ENCODE data around the gene FCHO1.

Gene FCHO1

DNA sequence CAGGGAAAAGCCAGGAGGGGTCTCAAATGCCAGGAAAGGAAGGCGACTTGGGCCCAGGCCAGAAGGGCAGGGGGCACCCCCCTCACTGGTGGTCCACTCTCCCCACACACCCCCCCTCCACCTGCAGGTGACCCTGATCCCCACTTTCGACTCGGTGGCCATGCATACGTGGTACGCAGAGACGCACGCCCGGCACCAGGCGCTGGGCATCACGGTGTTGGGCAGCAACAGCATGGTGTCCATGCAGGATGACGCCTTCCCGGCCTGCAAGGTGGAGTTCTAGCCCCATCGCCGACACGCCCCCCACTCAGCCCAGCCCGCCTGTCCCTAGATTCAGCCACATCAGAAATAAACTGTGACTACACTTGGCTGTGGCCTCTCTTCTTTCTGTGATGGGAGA lies 17.1 kb upstream of the FCHO1 start:
- no peak for DNase-seq

DNA sequence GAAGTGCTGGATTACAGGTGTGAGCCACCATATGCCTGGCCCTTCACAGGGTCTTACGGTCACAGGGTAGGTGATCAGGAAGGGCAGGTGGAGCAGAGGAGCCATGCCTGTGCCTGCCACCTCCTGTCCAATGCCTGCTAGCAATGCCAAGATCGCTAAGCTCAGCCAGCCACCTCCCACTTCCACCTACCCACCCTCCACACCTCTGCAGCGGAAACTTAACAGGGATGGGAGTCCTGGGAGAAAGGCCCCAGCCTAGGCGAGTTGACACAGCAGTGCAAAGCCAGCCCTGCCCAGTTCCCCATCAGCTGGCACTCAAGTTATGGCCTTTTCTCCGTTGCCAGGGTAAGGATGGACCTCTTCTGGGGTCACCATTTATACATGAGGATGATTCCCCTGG lies 15.9 kb upstream of the FCHO1 start:
- no peak for DNase-seq

- DNase-seq: no peak
Measured at GRCh38 chr19:17737690-17738153, 13.6 kb upstream of the FCHO1 start.

DNA sequence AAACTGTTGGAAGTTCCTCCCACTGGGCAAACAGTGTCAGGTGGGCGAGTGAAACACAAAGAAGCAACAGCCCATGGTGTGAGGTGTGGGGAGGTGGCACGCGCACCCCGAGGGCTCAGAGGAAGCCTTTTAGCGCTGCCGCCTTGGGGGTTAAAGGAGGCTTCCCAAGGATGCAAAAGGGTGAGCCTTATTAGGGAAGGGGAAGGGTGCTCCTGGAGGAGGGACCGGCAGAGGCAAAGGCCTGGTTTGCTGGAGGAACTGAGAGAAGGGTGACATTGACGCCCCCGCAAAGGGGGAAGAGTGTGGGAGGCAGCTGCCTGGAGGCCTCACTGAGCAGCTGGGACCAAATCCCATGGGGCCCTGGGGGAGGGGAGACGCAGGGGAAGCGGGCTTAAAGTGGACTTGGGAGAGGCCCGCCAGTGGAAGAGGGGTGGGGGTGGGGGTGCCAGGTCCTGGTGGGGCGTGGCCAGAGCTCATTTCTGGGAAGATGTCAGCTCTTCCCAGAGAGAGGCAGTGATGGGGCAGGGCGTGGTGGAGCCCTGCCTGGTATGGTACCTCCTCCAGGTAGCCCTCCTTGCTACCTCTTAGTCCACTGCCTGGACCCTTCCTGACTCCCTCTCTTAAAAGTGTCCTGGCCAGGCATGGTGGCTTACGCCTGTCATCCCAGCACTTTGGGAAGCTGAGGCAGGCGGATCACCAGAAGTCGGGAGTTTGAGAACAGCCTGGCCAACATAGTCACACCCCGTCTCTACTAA lies 12.0 kb upstream of the FCHO1 start:
- DNase-seq: no peak

GRCh38 chr19:17741456-17741855 lies 9.8 kb upstream of the FCHO1 start:
- DNase-seq: no peak

GRCh38 chr19:17743874-17744580 lies 7.2 kb upstream of the FCHO1 start:
- DNase-seq: no peak

GRCh38 chr19:17747205-17748098 lies 3.8 kb upstream of the FCHO1 start:
- DNase-seq: peak; percentile 93

- no peak for DNase-seq
Measured at GRCh38 chr19:17748884-17749638, 2.2 kb upstream of the FCHO1 start.

DNA sequence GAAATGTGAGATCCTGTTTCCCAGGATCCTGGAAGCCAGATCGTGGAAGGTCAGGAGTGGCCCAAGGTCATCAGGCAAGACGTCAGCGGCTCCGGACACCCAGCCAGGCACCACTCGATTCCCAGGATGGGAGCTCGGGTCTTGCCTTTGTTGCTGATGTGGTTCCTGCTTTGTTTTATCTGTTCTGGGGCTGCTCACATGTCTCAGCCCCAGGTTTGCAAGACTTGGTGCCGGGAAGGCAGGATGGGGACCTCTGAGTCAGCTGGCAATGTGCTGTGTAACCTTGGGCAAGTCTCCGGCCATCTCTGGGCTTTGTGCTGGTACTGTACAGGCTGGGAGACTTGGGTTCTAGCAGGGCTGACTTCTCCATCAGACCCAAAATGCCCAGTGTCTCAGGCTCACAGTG lies 1.4 kb upstream of the FCHO1 start:
- no peak for DNase-seq

GRCh38 chr19:17751912-17752273 lies 616 bp downstream of the FCHO1 start:
- no peak for DNase-seq

- DNase-seq: no peak
Measured at GRCh38 chr19:17752865-17753639, 1.8 kb downstream of the FCHO1 start.

DNA sequence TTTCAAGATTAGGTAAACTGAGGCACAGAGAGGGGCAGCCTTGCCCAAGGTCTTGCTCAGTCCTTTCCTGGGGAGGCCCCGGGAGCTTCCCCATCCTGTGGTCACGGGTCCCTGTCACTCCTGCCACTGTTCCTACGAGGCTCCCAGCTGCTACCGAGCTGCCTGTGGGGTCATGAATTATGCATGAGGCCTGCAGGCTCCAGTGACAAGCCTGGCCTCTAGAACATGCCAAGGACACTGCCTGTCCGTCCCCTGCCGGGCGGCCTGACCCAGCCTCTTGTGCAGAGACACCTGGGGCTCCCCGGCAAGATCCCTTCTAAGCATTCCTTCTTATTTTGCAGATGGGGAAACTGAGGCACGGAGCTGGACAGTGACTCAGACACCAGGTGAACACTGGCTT lies 2.7 kb downstream of the FCHO1 start:
- no peak for DNase-seq

DNA sequence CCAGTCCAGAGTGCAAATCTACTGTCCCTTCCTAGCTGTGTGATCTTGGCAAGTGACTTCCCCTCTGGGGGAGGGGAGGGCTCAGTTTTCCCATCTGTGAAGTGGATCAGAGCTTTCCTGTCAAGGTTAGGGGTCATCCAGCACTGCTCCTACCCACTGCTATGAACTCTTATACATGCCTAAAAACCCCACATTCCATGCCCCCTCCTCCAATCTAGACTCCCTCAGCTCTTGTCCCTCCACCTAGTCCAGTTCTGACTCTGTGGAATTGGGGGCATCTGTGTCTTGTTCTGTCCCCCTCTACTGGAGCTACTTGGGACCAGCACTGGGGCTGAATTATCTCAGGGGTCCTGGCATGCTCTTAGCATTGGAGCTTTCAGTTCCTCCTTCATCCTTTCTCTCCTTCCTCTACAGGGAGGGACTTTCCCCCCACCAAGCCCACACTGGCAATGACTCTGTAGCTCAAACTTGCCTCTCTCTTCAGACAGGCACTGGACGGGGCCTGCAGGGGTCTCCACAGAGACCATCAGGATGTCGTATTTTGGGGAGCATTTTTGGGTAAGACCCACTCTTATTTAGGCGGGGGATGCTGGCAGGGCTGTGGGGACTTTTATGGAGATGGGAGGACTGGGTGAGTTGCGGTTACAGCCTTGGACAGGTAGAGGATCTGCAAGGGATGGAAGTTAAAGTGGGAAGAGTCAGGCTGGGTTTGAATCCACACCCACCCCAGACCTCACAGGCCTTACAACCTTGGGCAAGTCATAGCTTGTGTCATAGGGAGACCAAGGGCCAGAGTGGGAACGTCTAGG lies 3.6 kb downstream of the FCHO1 start:
- no peak for DNase-seq

GRCh38 chr19:17755443-17755890 lies 4.2 kb downstream of the FCHO1 start:
- DNase-seq: no peak

- no peak for DNase-seq
Measured at GRCh38 chr19:17755977-17756670, 4.8 kb downstream of the FCHO1 start.

GRCh38 chr19:17757125-17757524 lies 5.8 kb downstream of the FCHO1 start:
- DNase-seq: no peak

- DNase-seq: no peak
Measured at GRCh38 chr19:17758515-17758914, 7.2 kb downstream of the FCHO1 start.

GRCh38 chr19:17761148-17761547 lies 9.9 kb downstream of the FCHO1 start:
- no peak for DNase-seq

GRCh38 chr19:17762505-17763229 lies 11.4 kb downstream of the FCHO1 start:
- no peak for DNase-seq

- DNase-seq: no peak
Measured at GRCh38 chr19:17764348-17764747, 13.1 kb downstream of the FCHO1 start.
